CD4-positive, alpha-beta memory T cell (primary cell): ENCODE results near the gene ARHGEF11. TPM values are rescaled to one million over a fixed set of nuclear protein-coding genes. Genes with fewer than 3 reads are reported as not detected.
A peak's percentile ranks its signal among the peaks of the same experiment; 100 is the strongest.

Experiments used
- CTCF ChIA-PET: fragments of 350-600 bp; sonication (Branson Sonifier 250); formaldehyde crosslinking; loops from one replicate; lab custom pipeline; 2021; ENCODE audit warnings: inconsistent platforms; ENCODE audit not compliant: partially characterized antibody; lab: Charles Lee
- POLR2A ChIA-PET: fragments of 350-600 bp; sonication (Branson Sonifier 250); formaldehyde crosslinking; loops from one replicate; lab custom pipeline; 2021; ENCODE audit not compliant: partially characterized antibody; lab: Charles Lee
- DNase-seq, 5 donors: peaks; one replicate each; pipeline versions ENCODE4 v3.0.0 to v3.0.0-alpha.2; 2020 to 2022; ENCODE audit warnings: mixed read lengths in 1 of 5
- H3K27ac ChIP-seq: one replicate; pipeline ENCODE4 v1.7.0; 2013; ENCODE audit warnings: low read depth, low read length
- H3K27me3 ChIP-seq: 2 replicates; pipeline ENCODE4 v1.7.0; 2013; ENCODE audit warnings: mild to moderate bottlenecking, low read length, moderate library complexity; ENCODE audit not compliant: insufficient read depth
- H3K36me3 ChIP-seq: 2 replicates; pipeline ENCODE4 v1.7.0; 2013; ENCODE audit warnings: mild to moderate bottlenecking, low read length, moderate library complexity; ENCODE audit not compliant: insufficient read depth
- H3K4me1 ChIP-seq: 2 replicates; pipeline ENCODE4 v1.7.0; 2013; ENCODE audit warnings: mild to moderate bottlenecking, low read length, moderate library complexity; ENCODE audit not compliant: insufficient read depth
- H3K4me3 ChIP-seq, 2 donors: one replicate each; pipeline ENCODE4 v1.7.0; 2013; ENCODE audit warnings: low read length in 2 of 2, mild to moderate bottlenecking in 1 of 2
- H3K9me3 ChIP-seq, 2 donors: one replicate each; pipeline ENCODE4 v1.7.0; 2013; ENCODE audit warnings: low read length in 2 of 2, control low read depth in 1 of 2; ENCODE audit not compliant: control insufficient read depth in 1 of 2
- H3K27ac Mint-ChIP-seq, 7 donors: one replicate each; pipeline ENCODE4 v1.8.0; 2020 to 2021; ENCODE audit warnings: mixed read lengths in 7 of 7, mild to moderate bottlenecking in 6 of 7, inconsistent platforms in 3 of 7, moderate library complexity in 3 of 7
- H3K27me3 Mint-ChIP-seq, 2 donors: one replicate each; pipeline ENCODE4 v1.8.0; 2020 to 2021; ENCODE audit warnings: mixed read lengths in 2 of 2
- H3K36me3 Mint-ChIP-seq, 2 donors: one replicate each; pipeline ENCODE4 v1.8.0; 2020 to 2021; ENCODE audit warnings: mixed read lengths in 2 of 2, inconsistent platforms in 1 of 2, mild to moderate bottlenecking in 1 of 2
- H3K4me1 Mint-ChIP-seq, 4 donors: one replicate each; pipeline ENCODE4 v1.8.0; 2020 to 2021; ENCODE audit warnings: mixed read lengths in 4 of 4, mild to moderate bottlenecking in 1 of 4
- H3K4me3 Mint-ChIP-seq, 8 donors: one replicate each; pipeline ENCODE4 v1.8.0; 2020 to 2021; ENCODE audit warnings: mixed read lengths in 8 of 8, mild to moderate bottlenecking in 7 of 8, moderate library complexity in 6 of 8, inconsistent platforms in 3 of 8
- H3K9me3 Mint-ChIP-seq, 8 donors: one replicate each; pipeline ENCODE4 v1.8.0; 2020 to 2021; ENCODE audit warnings: mixed read lengths in 8 of 8, mild to moderate bottlenecking in 5 of 8, inconsistent platforms in 3 of 8, moderate library complexity in 1 of 8
- intact Hi-C: fragments of 100-400 bp; cut with micrococcal nuclease; formaldehyde crosslinking; loops from one replicate; pipeline ENCODE4 v1.15.1; 2023
- polyA plus RNA-seq, 2 donors: library from polyadenylated mRNA; unstranded; fragments of 300-500 nt; fragmentation: Illumina TruSeq; gene quantifications; one replicate each; pipeline ENCODE4 v1.2.3, GENCODE V29; 2021
- total RNA-seq, 2 experiments: library from RNA; stranded (reverse); gene quantifications; one replicate each; pipeline ENCODE4 v1.2.3, GENCODE V29; 2021

ARHGEF11 gene
- total and polyA plus RNA-seq, 4 experiments from 2014 or later = 7.9 to 24.1 (median 20.9) TPM

- POLR2A ChIA-PET = interaction anchor here (1.2 to 2.9 kb wide), 2 partner anchors 48 to 65 kb away, joined by 4 to 30 read pairs; partner anchors contain the start of gene ETV3
Measured at GRCh38 chr1:157090196-157090647, 44.7 kb upstream of the ARHGEF11 start.

GRCh38 chr1:157089789-157090188 lies 44.2 kb upstream of the ARHGEF11 start:
- Histone ChIP-seq H3K4me1 (peaks cover 5% of the 10 kb centered on the region), H3K27me3 (no peaks in the 10 kb centered on the region), H3K4me3 (no peak overlapping the region), H3K27ac (no peak overlapping the region), H3K36me3 (no peaks in the 10 kb centered on the region), H3K9me3 (no peaks in the 10 kb centered on the region)
- no peak for DNase-seq
- intact Hi-C loops = loop anchor here (1.0 kb wide), 1 partner anchor 67 kb away; no protein-coding TSS in a partner anchor
- H3K27me3 Mint-ChIP-seq = peaks cover 2% of the 10 kb centered on the region in 2 donors
- H3K4me1 Mint-ChIP-seq = peaks cover 0 to 6% (median 3%) of the 10 kb centered on the region in 4 donors
- H3K27ac Mint-ChIP-seq = no peak overlapping the region
- no peaks in the 10 kb centered on the region for H3K9me3 Mint-ChIP-seq
- CTCF ChIA-PET = interaction anchor here (0.5 to 7.0 kb wide), 27 partner anchors 8 to 93 kb away, joined by 3 to 460 read pairs (median 5); partner anchors contain the start of gene ETV3
- H3K36me3 Mint-ChIP-seq = no peaks in the 10 kb centered on the region
- no peak overlapping the region for H3K4me3 Mint-ChIP-seq
- POLR2A ChIA-PET = interaction anchor here (1.2 to 2.9 kb wide), 2 partner anchors 48 to 65 kb away, joined by 4 to 30 read pairs; partner anchors contain the start of gene ETV3

More at GRCh38 chr1:157090196-157090647, 44.7 kb upstream of the ARHGEF11 start:
- H3K4me3 Mint-ChIP-seq = no peak overlapping the region
- H3K27me3 Mint-ChIP-seq = peaks cover 2% of the 10 kb centered on the region in 2 donors
- no peak overlapping the region for H3K27ac Mint-ChIP-seq
- peaks cover 5% of the 10 kb centered on the region for H3K4me1 ChIP-seq
- no peaks in the 10 kb centered on the region for H3K36me3 Mint-ChIP-seq
- CTCF ChIA-PET = interaction anchor here (0.5 to 7.0 kb wide), 29 partner anchors 9 to 92 kb away, joined by 3 to 460 read pairs (median 5); partner anchors contain the start of gene ETV3
- H3K9me3 Mint-ChIP-seq = no peaks in the 10 kb centered on the region
- H3K27me3 ChIP-seq = no peaks in the 10 kb centered on the region
- H3K4me3 ChIP-seq = no peak overlapping the region
- H3K4me1 Mint-ChIP-seq = peaks cover 0 to 6% (median 3%) of the 10 kb centered on the region in 4 donors
- H3K36me3 ChIP-seq = no peaks in the 10 kb centered on the region
- intact Hi-C loops = loop anchor here (1.0 kb wide), 1 partner anchor 66 kb away; no protein-coding TSS in a partner anchor
- H3K9me3 ChIP-seq = no peaks in the 10 kb centered on the region
- DNase-seq = peak; percentile 74 to 81 (median 75)
- no peak overlapping the region for H3K27ac ChIP-seq

- H3K4me3 Mint-ChIP-seq = no peak overlapping the region
- H3K4me1 Mint-ChIP-seq = peaks cover 0 to 6% (median 2%) of the 10 kb centered on the region in 4 donors
- H3K9me3 ChIP-seq = no peaks in the 10 kb centered on the region
- H3K36me3 ChIP-seq = no peaks in the 10 kb centered on the region
- H3K27me3 Mint-ChIP-seq = peaks cover 2% of the 10 kb centered on the region in 2 donors
- POLR2A ChIA-PET = interaction anchor here (2.9 kb wide), 1 partner anchor 66 kb away, joined by 30 read pairs; no protein-coding TSS in a partner anchor
- H3K4me1 ChIP-seq = peaks cover 5% of the 10 kb centered on the region
- DNase-seq = no peak
- no peaks in the 10 kb centered on the region for H3K27me3 ChIP-seq
- no peak overlapping the region for H3K4me3 ChIP-seq
- CTCF ChIA-PET = interaction anchor here (1.6 to 7.0 kb wide), 3 partner anchors 14 to 67 kb away, joined by 5 to 460 read pairs (median 6); no protein-coding TSS in a partner anchor
- H3K9me3 Mint-ChIP-seq = no peaks in the 10 kb centered on the region
- no peaks in the 10 kb centered on the region for H3K36me3 Mint-ChIP-seq
- intact Hi-C loops = no loop called here
- no peak overlapping the region for H3K27ac ChIP-seq
- no peak overlapping the region for H3K27ac Mint-ChIP-seq
Measured at GRCh38 chr1:157088607-157089006, 43.1 kb upstream of the ARHGEF11 start.

- intact Hi-C loops = no loop called here
Measured at GRCh38 chr1:157087030-157087429, 41.5 kb upstream of the ARHGEF11 start.

GRCh38 chr1:157086299-157086698 lies 40.8 kb upstream of the ARHGEF11 start:
- H3K27ac ChIP-seq = no peak overlapping the region
- intact Hi-C loops = no loop called here
- CTCF ChIA-PET = interaction anchor here (0.7 to 7.0 kb wide), 2 partner anchors 70 to 78 kb away, joined by 3 to 460 read pairs; no protein-coding TSS in a partner anchor
- H3K4me1 ChIP-seq = peaks cover 5% of the 10 kb centered on the region
- no peaks in the 10 kb centered on the region for H3K36me3 ChIP-seq
- Mint-ChIP-seq H3K4me1 (peaks cover 0 to 6% (median 2%) of the 10 kb centered on the region in 4 donors), H3K36me3 (no peaks in the 10 kb centered on the region), H3K9me3 (no peaks in the 10 kb centered on the region), H3K27ac (no peak overlapping the region), H3K4me3 (no peak overlapping the region), H3K27me3 (peaks cover 2% of the 10 kb centered on the region in 2 donors)
- no peak overlapping the region for H3K4me3 ChIP-seq
- H3K9me3 ChIP-seq = no peaks in the 10 kb centered on the region
- no peaks in the 10 kb centered on the region for H3K27me3 ChIP-seq
- no peak for DNase-seq
- POLR2A ChIA-PET = no interaction called here

More at GRCh38 chr1:157087030-157087429, 41.5 kb upstream of the ARHGEF11 start:
- Histone ChIP-seq H3K4me1 (peaks cover 5% of the 10 kb centered on the region), H3K9me3 (no peaks in the 10 kb centered on the region), H3K27me3 (no peaks in the 10 kb centered on the region), H3K27ac (no peak overlapping the region), H3K4me3 (no peak overlapping the region), H3K36me3 (no peaks in the 10 kb centered on the region)
- no peak overlapping the region for H3K27ac Mint-ChIP-seq
- DNase-seq = no peak
- H3K4me3 Mint-ChIP-seq = no peak overlapping the region
- POLR2A ChIA-PET = no interaction called here
- H3K4me1 Mint-ChIP-seq = peaks cover 0 to 6% (median 2%) of the 10 kb centered on the region in 4 donors
- H3K9me3 Mint-ChIP-seq = no peaks in the 10 kb centered on the region
- no peaks in the 10 kb centered on the region for H3K36me3 Mint-ChIP-seq
- peaks cover 2% of the 10 kb centered on the region in 2 donors for H3K27me3 Mint-ChIP-seq
- CTCF ChIA-PET = interaction anchor here (1.9 to 7.0 kb wide), 3 partner anchors 13 to 69 kb away, joined by 5 to 460 read pairs (median 6); partner anchors contain the start of gene ETV3

- no peak overlapping the region for H3K27ac ChIP-seq
- no peak overlapping the region for H3K4me3 ChIP-seq
- no peaks in the 10 kb centered on the region for H3K9me3 Mint-ChIP-seq
- no peaks in the 10 kb centered on the region for H3K36me3 Mint-ChIP-seq
- no peak overlapping the region for H3K27ac Mint-ChIP-seq
- peaks cover 3% of the 10 kb centered on the region for H3K4me1 ChIP-seq
- ChIA-PET POLR2A (no interaction called here), CTCF (interaction anchor here (7.0 kb wide), 1 partner anchor 70 kb away, joined by 460 read pairs; no protein-coding TSS in a partner anchor)
- no peak overlapping the region for H3K4me3 Mint-ChIP-seq
- H3K27me3 ChIP-seq = no peaks in the 10 kb centered on the region
- peaks cover 2 to 6% of the 10 kb centered on the region in 2 donors for H3K27me3 Mint-ChIP-seq
- peaks cover 0 to 6% (median 2%) of the 10 kb centered on the region in 4 donors for H3K4me1 Mint-ChIP-seq
- DNase-seq = no peak
- no peaks in the 10 kb centered on the region for H3K36me3 ChIP-seq
- intact Hi-C loops = no loop called here
- no peaks in the 10 kb centered on the region for H3K9me3 ChIP-seq
Measured at GRCh38 chr1:157085421-157085820, 39.9 kb upstream of the ARHGEF11 start.

GRCh38 chr1:157084720-157085119 lies 39.2 kb upstream of the ARHGEF11 start:
- intact Hi-C loops = no loop called here
- Mint-ChIP-seq H3K4me1 (no peaks in the 10 kb centered on the region), H3K4me3 (no peak overlapping the region), H3K27me3 (peaks cover 0 to 5% of the 10 kb centered on the region in 2 donors), H3K36me3 (no peaks in the 10 kb centered on the region), H3K27ac (no peak overlapping the region), H3K9me3 (no peaks in the 10 kb centered on the region)
- ChIA-PET CTCF (interaction anchor here (5.4 kb wide), 1 partner anchor 71 kb away, joined by 35 read pairs; no protein-coding TSS in a partner anchor), POLR2A (no interaction called here)
- H3K4me3 ChIP-seq = no peak overlapping the region
- no peaks in the 10 kb centered on the region for H3K9me3 ChIP-seq
- no peaks in the 10 kb centered on the region for H3K36me3 ChIP-seq
- no peaks in the 10 kb centered on the region for H3K27me3 ChIP-seq
- no peak overlapping the region for H3K27ac ChIP-seq
- DNase-seq = no peak
- H3K4me1 ChIP-seq = no peaks in the 10 kb centered on the region
